22Rv1 (cell line): ENCODE results near the gene TNC.

Source experiments
- CTCF ChIP-seq: fragments of 450-650 bp; IDR thresholded peaks from 2 replicates; pipeline ENCODE4 v1.5.1; 2017; ENCODE audit warnings: mild to moderate bottlenecking
- ZFX ChIP-seq: fragments of 450-650 bp; IDR thresholded peaks from 2 replicates; pipeline ENCODE4 v1.6.1; 2017; ENCODE audit warnings: antibody characterized with exemption, borderline replicate concordance

DNA sequence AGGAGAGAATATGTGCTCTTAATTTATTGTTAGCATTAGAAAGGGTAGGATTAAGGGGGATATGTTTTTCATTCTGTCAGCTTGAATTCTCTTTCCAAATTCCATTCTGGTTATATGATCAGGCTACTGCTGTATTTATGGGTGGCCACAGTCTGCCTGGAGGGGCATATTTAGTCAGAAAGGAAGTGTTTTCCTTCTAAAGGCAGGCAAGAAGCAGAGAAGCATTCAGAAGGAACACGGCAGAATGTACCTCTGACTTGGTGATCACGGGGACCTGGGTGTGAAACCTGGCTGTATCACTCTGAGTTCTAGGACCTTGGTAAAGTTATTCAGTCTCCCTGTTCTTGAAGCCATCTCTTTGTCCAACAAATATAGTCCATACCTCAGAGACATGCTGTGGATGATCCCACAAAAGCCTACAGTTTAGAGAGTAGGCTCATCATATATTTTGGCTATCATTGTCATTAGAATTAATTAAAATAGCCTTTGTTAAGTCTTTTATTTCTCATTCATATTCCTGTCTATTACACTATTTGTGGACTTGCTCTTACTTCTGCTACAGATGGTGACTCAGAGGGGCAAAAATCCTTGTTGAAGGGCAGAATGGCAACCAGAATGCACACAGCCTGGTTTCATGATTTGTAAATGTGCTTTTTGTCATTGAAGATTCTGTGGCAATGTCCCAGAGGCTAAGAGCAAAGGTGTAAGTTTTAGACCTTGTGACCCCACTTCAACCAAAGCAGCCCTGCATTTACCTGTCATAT is 2.7 kb downstream of the TNC start:
- no peak for TF ChIP-seq CTCF
- TF ChIP-seq ZFX, result no peak
